ENCODE results near the gene HMCN1.
A peak's percentile ranks its signal among the peaks of the same experiment; 100 is the strongest.

HMCN1 gene

GRCh38 chr1:186212568-186213224 is 478.5 kb downstream of the HMCN1 start:
- TF ChIP-seq, protein P1, sequence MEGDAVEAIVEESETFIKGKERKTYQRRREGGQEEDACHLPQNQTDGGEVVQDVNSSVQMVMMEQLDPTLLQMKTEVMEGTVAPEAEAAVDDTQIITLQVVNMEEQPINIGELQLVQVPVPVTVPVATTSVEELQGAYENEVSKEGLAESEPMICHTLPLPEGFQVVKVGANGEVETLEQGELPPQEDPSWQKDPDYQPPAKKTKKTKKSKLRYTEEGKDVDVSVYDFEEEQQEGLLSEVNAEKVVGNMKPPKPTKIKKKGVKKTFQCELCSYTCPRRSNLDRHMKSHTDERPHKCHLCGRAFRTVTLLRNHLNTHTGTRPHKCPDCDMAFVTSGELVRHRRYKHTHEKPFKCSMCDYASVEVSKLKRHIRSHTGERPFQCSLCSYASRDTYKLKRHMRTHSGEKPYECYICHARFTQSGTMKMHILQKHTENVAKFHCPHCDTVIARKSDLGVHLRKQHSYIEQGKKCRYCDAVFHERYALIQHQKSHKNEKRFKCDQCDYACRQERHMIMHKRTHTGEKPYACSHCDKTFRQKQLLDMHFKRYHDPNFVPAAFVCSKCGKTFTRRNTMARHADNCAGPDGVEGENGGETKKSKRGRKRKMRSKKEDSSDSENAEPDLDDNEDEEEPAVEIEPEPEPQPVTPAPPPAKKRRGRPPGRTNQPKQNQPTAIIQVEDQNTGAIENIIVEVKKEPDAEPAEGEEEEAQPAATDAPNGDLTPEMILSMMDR (IDR thresholded peaks at IDR 0.05; ENCODE audit: extremely low read depth, missing control alignments): peak; percentile 66
- DNase-seq (ENCODE audit: low spot score): peak; percentile 51

- DNase-seq (ENCODE audit: low spot score): no peak
These were observed 479.0 kb downstream of the HMCN1 start for GRCh38 chr1:186213225-186213607.

DNA sequence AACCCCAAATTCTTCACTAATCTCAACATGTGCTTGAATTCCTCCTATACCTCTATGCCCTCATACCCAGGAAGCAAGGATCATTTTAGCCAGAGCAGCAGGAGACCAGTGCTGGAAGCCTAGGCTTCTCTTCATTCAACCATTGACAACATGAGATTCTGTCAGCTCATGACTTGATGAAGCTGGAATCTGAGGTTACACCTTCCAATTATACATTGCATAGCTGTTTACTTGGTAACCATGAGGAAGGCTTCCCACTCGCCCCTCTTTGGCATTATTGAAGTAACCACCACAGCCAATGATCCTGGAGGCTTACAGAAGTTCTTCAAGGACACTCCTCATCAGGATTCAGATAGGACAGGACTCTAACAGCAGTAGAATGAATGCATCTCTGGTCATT is 480.6 kb downstream of the HMCN1 start:
- DNase-seq (ENCODE audit: low spot score): no peak
- TF ChIP-seq, protein P1 (IDR thresholded peaks at IDR 0.05; ENCODE audit: extremely low read depth, missing control alignments): no peak

More at GRCh38 chr1:186213225-186213607, 479.0 kb downstream of the HMCN1 start:
- TF ChIP-seq, protein P1 (IDR thresholded peaks at IDR 0.05; ENCODE audit: extremely low read depth, missing control alignments): no peak

- DNase-seq (ENCODE audit: low spot score): no peak
- TF ChIP-seq, protein P1 (IDR thresholded peaks at IDR 0.05; ENCODE audit: extremely low read depth, missing control alignments): no peak
These were observed 481.4 kb downstream of the HMCN1 start for GRCh38 chr1:186215636-186216035.

- TF ChIP-seq, protein P1 (IDR thresholded peaks at IDR 0.05; ENCODE audit: extremely low read depth, missing control alignments): no peak
- DNase-seq (ENCODE audit: low spot score): no peak
These were observed 484.6 kb downstream of the HMCN1 start for GRCh38 chr1:186218654-186219352.

GRCh38 chr1:186220067-186220466 is 485.9 kb downstream of the HMCN1 start:
- DNase-seq (ENCODE audit: low spot score): no peak
- TF ChIP-seq, protein P1 (IDR thresholded peaks at IDR 0.05; ENCODE audit: extremely low read depth, missing control alignments): no peak

- no peak for DNase-seq (ENCODE audit: low spot score)
- TF ChIP-seq, protein P1 (IDR thresholded peaks at IDR 0.05; ENCODE audit: extremely low read depth, missing control alignments): no peak
These were observed 486.7 kb downstream of the HMCN1 start for GRCh38 chr1:186220911-186221310.
